Hepatocyte (in vitro differentiated cells): ENCODE data around the gene PHACTR1. TPM values are rescaled to one million over a fixed set of nuclear protein-coding genes. Genes with fewer than 3 reads are reported as not detected.

ENCODE experiments used
- DNase-seq: peaks from one replicate; pipeline ENCODE4 v3.0.0-alpha.2; 2016; ENCODE audit warnings: low spot score
- H2AFZ ChIP-seq: fragments of 200-600 bp; sonication (generic); 2 replicates; pipeline ENCODE4 v1.6.0; 2016; ENCODE audit warnings: antibody characterized with exemption, mild to moderate bottlenecking
- H3K27ac ChIP-seq: fragments of 200-600 bp; sonication (generic); 2 replicates; pipeline ENCODE4 v1.5.1; 2016; ENCODE audit warnings: mild to moderate bottlenecking
- H3K27me3 ChIP-seq: fragments of 200-600 bp; sonication (generic); 2 replicates; pipeline ENCODE4 v1.6.1; 2016
- H3K36me3 ChIP-seq: fragments of 200-600 bp; sonication (generic); replicated peaks from 2 replicates; pipeline ENCODE4 v1.5.1; 2016; ENCODE audit warnings: low read depth; ENCODE audit not compliant: insufficient read depth
- H3K4me1 ChIP-seq: fragments of 200-600 bp; sonication (generic); 2 replicates; pipeline ENCODE4 v1.5.1; 2016; ENCODE audit warnings: mild to moderate bottlenecking, moderate library complexity; ENCODE audit not compliant: insufficient read depth
- H3K4me2 ChIP-seq: fragments of 200-600 bp; sonication (generic); 2 replicates; pipeline ENCODE4 v1.6.0; 2016
- H3K4me3 ChIP-seq: fragments of 200-600 bp; sonication (generic); 2 replicates; pipeline ENCODE4 v1.5.1; 2016; ENCODE audit warnings: mild to moderate bottlenecking
- H3K79me2 ChIP-seq: fragments of 200-600 bp; sonication (generic); 2 replicates; pipeline ENCODE4 v1.6.0; 2017; ENCODE audit warnings: mild to moderate bottlenecking
- H3K9me2 ChIP-seq: fragments of 200-600 bp; sonication (generic); replicated peaks from 2 replicates; pipeline ENCODE4 v1.6.0; 2017; ENCODE audit warnings: mild to moderate bottlenecking; ENCODE audit not compliant: insufficient read depth
- H3K9me3 ChIP-seq: fragments of 200-600 bp; sonication (generic); 2 replicates; pipeline ENCODE4 v1.5.1; 2016; ENCODE audit warnings: low read depth, mild to moderate bottlenecking
- H4K20me1 ChIP-seq: fragments of 200-600 bp; sonication (generic); 2 replicates; pipeline ENCODE4 v1.6.0; 2016; ENCODE audit warnings: mild to moderate bottlenecking; ENCODE audit not compliant: insufficient read depth, poor library complexity, severe bottlenecking
- CTCF ChIP-seq: fragments of 200-600 bp; sonication (generic); IDR thresholded peaks from 2 replicates; pipeline ENCODE4 v1.5.1; 2016; ENCODE audit warnings: antibody characterized with exemption, mild to moderate bottlenecking; ENCODE audit not compliant: poor library complexity
- EZH2 ChIP-seq: fragments of 200-600 bp; sonication (generic); IDR thresholded peaks from 2 replicates; pipeline ENCODE4 v1.6.1; 2016; ENCODE audit warnings: antibody characterized with exemption, mild to moderate bottlenecking, borderline replicate concordance
- EZH2phosphoT487 ChIP-seq: fragments of 200-600 bp; sonication (generic); IDR thresholded peaks from one replicate; pipeline ENCODE4 v1.6.1; 2018; ENCODE audit warnings: antibody characterized with exemption, mild to moderate bottlenecking, low read depth, moderate library complexity; ENCODE audit not compliant: unreplicated experiment, severe bottlenecking
- WGBS: methylation state at CpG from one replicate; pipeline ENCODE4 v1.1.6; 2016; ENCODE audit warnings: low lambda C conversion rate; ENCODE audit errors: missing lambda C conversion rate; 5-methylcytosine and 5-hydroxymethylcytosine counted together
- polyA plus RNA-seq: library from polyadenylated mRNA; unstranded; fragments of >200 nt; fragmentation: Nextera tagmentation; extraction: Ambion mirVana; gene quantifications from 2 replicates; pipeline ENCODE4 v1.2.1, GENCODE V29; 2016
- total RNA-seq: library from RNA; depleted of rRNA; stranded (reverse); fragments of >200 nt; gene quantifications from 2 replicates; pipeline ENCODE4 v1.2.3, GENCODE V29; 2014

The PHACTR1 gene
- total and polyA plus RNA-seq, 2 experiments from 2014 or later, result 3.0 to 4.3 TPM

GRCh38 chr6:13099771-13100170 lies 383.2 kb downstream of the PHACTR1 start:
- H3K9me2 ChIP-seq, result no peaks in the 10 kb centered on the region
- no peaks in the 10 kb centered on the region for H3K79me2 ChIP-seq
- no peak overlapping the region for H3K4me2 ChIP-seq
- no peak for DNase-seq
- no peak overlapping the region for H3K27ac ChIP-seq
- no peaks in the 10 kb centered on the region for H3K4me1 ChIP-seq
- H3K9me3 ChIP-seq, result no peaks in the 10 kb centered on the region
- H2AFZ ChIP-seq, result no peak overlapping the region
- H3K4me3 ChIP-seq, result no peak overlapping the region
- no peaks in the 10 kb centered on the region for H3K36me3 ChIP-seq
- TF ChIP-seq EZH2phosphoT487 (no peak), EZH2 (no peak), CTCF (peak; percentile 5)
- peaks cover 4% of the 10 kb centered on the region for H3K27me3 ChIP-seq
- no peaks in the 10 kb centered on the region for H4K20me1 ChIP-seq

- no peak for DNase-seq
- H3K36me3 ChIP-seq, result no peaks in the 10 kb centered on the region
- WGBS, result 91% methylated on average over 5 of the region's 5 CpGs
- H3K9me3 ChIP-seq, result no peaks in the 10 kb centered on the region
- no peaks in the 10 kb centered on the region for H4K20me1 ChIP-seq
- no peak for TF ChIP-seq EZH2
- no peak for TF ChIP-seq EZH2phosphoT487
- TF ChIP-seq CTCF, result no peak
- H2AFZ ChIP-seq, result no peak overlapping the region
- no peaks in the 10 kb centered on the region for H3K4me1 ChIP-seq
- no peak overlapping the region for H3K27ac ChIP-seq
- peaks cover 4% of the 10 kb centered on the region for H3K27me3 ChIP-seq
- no peaks in the 10 kb centered on the region for H3K9me2 ChIP-seq
- H3K4me2 ChIP-seq, result no peak overlapping the region
- no peak overlapping the region for H3K4me3 ChIP-seq
- H3K79me2 ChIP-seq, result no peaks in the 10 kb centered on the region
Measured at GRCh38 chr6:13101409-13101808, 384.8 kb downstream of the PHACTR1 start.

- no peaks in the 10 kb centered on the region for H3K9me2 ChIP-seq
- H2AFZ ChIP-seq, result no peak overlapping the region
- peaks cover 4% of the 10 kb centered on the region for H3K27me3 ChIP-seq
- no peaks in the 10 kb centered on the region for H3K4me1 ChIP-seq
- no peaks in the 10 kb centered on the region for H3K36me3 ChIP-seq
- no peaks in the 10 kb centered on the region for H3K79me2 ChIP-seq
- H3K4me3 ChIP-seq, result no peak overlapping the region
- no peak overlapping the region for H3K4me2 ChIP-seq
- H4K20me1 ChIP-seq, result no peaks in the 10 kb centered on the region
- DNase-seq, result no peak
- no peak for TF ChIP-seq EZH2phosphoT487
- no peak for TF ChIP-seq CTCF
- TF ChIP-seq EZH2, result no peak
- no peaks in the 10 kb centered on the region for H3K9me3 ChIP-seq
- 58% methylated on average over 2 of the region's 2 CpGs for WGBS
- no peak overlapping the region for H3K27ac ChIP-seq
Measured at GRCh38 chr6:13101985-13102384, 385.4 kb downstream of the PHACTR1 start.

GRCh38 chr6:13103169-13103568 lies 386.6 kb downstream of the PHACTR1 start:
- Histone ChIP-seq H3K79me2 (no peaks in the 10 kb centered on the region), H3K27me3 (peaks cover 4% of the 10 kb centered on the region), H3K9me2 (no peaks in the 10 kb centered on the region), H3K9me3 (no peaks in the 10 kb centered on the region), H2AFZ (no peak overlapping the region), H3K4me2 (no peak overlapping the region), H4K20me1 (no peaks in the 10 kb centered on the region), H3K4me1 (no peaks in the 10 kb centered on the region), H3K4me3 (no peak overlapping the region), H3K27ac (no peak overlapping the region), H3K36me3 (no peaks in the 10 kb centered on the region)
- no peak for TF ChIP-seq CTCF
- no peak for TF ChIP-seq EZH2phosphoT487
- no peak for TF ChIP-seq EZH2
- no peak for DNase-seq
